ENCODE data around the gene KIAA1549. TPM values are rescaled to one million over a fixed set of nuclear protein-coding genes. Genes with fewer than 3 reads are reported as not detected.

The KIAA1549 gene
- total and polyA plus RNA-seq, 2 of the 8 experiments (the other 6 are each of a cell fraction or from before 2014, with no cell fraction given), result 6.5 to 17.3 TPM

DNA sequence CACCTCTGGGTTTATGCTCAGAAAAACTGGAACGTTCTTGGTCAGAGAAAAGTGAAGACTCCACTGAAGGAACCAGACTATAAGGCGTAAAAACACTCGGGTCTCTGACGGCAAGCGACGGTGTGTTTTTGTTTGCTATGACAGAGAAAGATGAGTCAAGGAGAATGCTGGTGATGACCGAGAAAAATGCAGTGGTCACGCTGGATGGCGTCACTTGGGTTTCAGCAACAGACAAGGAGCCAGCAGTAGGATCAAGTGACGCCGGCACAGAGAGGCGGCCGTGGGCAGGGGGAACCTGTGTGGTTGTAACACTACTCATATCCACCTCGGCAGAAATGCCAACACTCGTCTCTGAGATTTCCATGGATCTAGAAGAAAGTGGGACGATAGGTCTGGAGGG is 63.4 kb downstream of the KIAA1549 start:
- Histone ChIP-seq H2BK20ac (ENCODE audit: low read length) (no peak overlapping the region), H3K4me2 (ENCODE audit: insufficient read depth in 1 of 2, low read depth in 2 of 2, low read length in 2 of 2) (no peak overlapping the region), H2BK120ac (replicated peaks; ENCODE audit: low read depth, low read length) (no peak overlapping the region), H3K36me3 (ENCODE audit: control insufficient read depth in 2 of 4, insufficient read depth in 4 of 4, low read length in 3 of 4) (peaks cover 4 to 22% (median 14%) of the 10 kb centered on the region in 4 experiments; a peak in 6 of 8 replicates), H3K27me3 (replicated peaks in 1 of 4; ENCODE audit: control insufficient read depth in 3 of 4, extremely low read depth in 1 of 4, insufficient read depth in 3 of 4, low read length in 3 of 4) (no peaks in the 10 kb centered on the region), H4K20me1 (replicated peaks in 1 of 2; ENCODE audit: control insufficient read depth in 1 of 2, insufficient read depth in 2 of 2, low read length in 2 of 2) (peaks cover 0 to 3% of the 10 kb centered on the region in 2 experiments), H3K56ac (replicated peaks; ENCODE audit: insufficient read length, low read depth, low read length) (no peak overlapping the region), H2BK15ac (ENCODE audit: low read length) (no peak overlapping the region), H3K79me2 (ENCODE audit: control insufficient read depth in 1 of 2, insufficient read depth in 2 of 2, low read length in 2 of 2) (0 out of 4 replicates have a peak, but pooled peaks cover 0 to 5% of the 10 kb centered on the region in 2 experiments), H3K9ac (replicated peaks in 1 of 4; ENCODE audit: extremely low read depth in 1 of 4, low read depth in 3 of 4, low read length in 3 of 4) (no peak overlapping the region), H3K23me2 (ENCODE audit: low read depth, low read length) (no peaks in the 10 kb centered on the region; the same call in 1 of the 2 replicates), H3K23ac (ENCODE audit: insufficient read length) (no peak overlapping the region), H3K4me3 (ENCODE audit: extremely low read depth in 1 of 4, insufficient read depth in 2 of 4, low read depth in 3 of 4, low read length in 4 of 4) (no peak overlapping the region), H4K91ac (replicated peaks; ENCODE audit: insufficient read length, low read length) (no peak overlapping the region), H3K18ac (ENCODE audit: extremely low read depth, low read length) (no peak overlapping the region), H3K14ac (ENCODE audit: insufficient read length) (no peak overlapping the region), H2BK12ac (ENCODE audit: low read depth, low read length) (no peak overlapping the region), H2BK5ac (ENCODE audit: low read depth, low read length) (no peak overlapping the region), H2AFZ (ENCODE audit: low read length) (no peak overlapping the region), H3K4ac (replicated peaks; ENCODE audit: insufficient read length, low read depth, low read length) (no peak overlapping the region), H4K5ac (ENCODE audit: insufficient read length, low read depth, low read length) (no peak overlapping the region), H4K8ac (ENCODE audit: extremely low read depth, insufficient read depth, low read length) (no peak overlapping the region), H3K4me1 (replicated peaks in 1 of 4; ENCODE audit: control insufficient read depth in 3 of 4, insufficient read depth in 4 of 4, low read length in 3 of 4) (peaks cover 0 to 4% (median 0%) of the 10 kb centered on the region in 4 experiments; a peak in 2 of 7 replicates), H3K79me1 (ENCODE audit: low read depth, low read length) (peaks cover 3% of the 10 kb centered on the region; the same call in 1 of the 2 replicates), H3K9me3 (ENCODE audit: insufficient read depth in 2 of 2, low read depth in 1 of 2, low read length in 1 of 2) (peaks cover 0 to 4% of the 10 kb centered on the region in 2 experiments; a peak in 1 of 4 replicates), H2AK5ac (ENCODE audit: low read depth, low read length) (no peak overlapping the region), H3K27ac (ENCODE audit: low read depth, low read length) (no peak overlapping the region)
- FAIRE-seq, result no peak
- CTCF ChIA-PET (ENCODE audit: partially characterized antibody), result no interaction called here
- 92% methylated on average over 16 of the region's 16 CpGs; no CpG with 5 or more reads in 1 of the 2 experiments for WGBS, 2 experiments (ENCODE audit: extremely low coverage in 1 of 2, insufficient coverage in 1 of 2, insufficient read length in 1 of 2, insufficient replicate concordance in 2 of 2, low coverage in 1 of 2, low lambda C conversion rate in 2 of 2, missing lambda C conversion rate in 1 of 2)
- no peak for DNase-seq (ENCODE audit: low read depth in 1 of 2, low spot score in 2 of 2)
- POLR2A ChIA-PET (ENCODE audit: partially characterized antibody), result no interaction called here
- TF ChIP-seq SP2 (IDR thresholded peaks at IDR 0.05; ENCODE audit: low read length) (no peak), BACH1 (IDR thresholded peaks at IDR 0.05; ENCODE audit: low read length) (no peak), TCF12 (IDR thresholded peaks at IDR 0.05; ENCODE audit: low read depth, low read length) (no peak), TAF7 (optimal IDR thresholded peaks at IDR 0.05; ENCODE audit: borderline replicate concordance, low read depth, low read length) (no peak), SIRT6 (IDR thresholded peaks at IDR 0.05; ENCODE audit: low read length) (no peak), KDM5A (IDR thresholded peaks at IDR 0.05; ENCODE audit: low read length) (no peak), KDM4A (IDR thresholded peaks at IDR 0.05; ENCODE audit: low read depth, low read length, severe bottlenecking) (no peak), ZNF274 (IDR thresholded peaks at IDR 0.05; ENCODE audit: borderline replicate concordance, extremely low read depth, low read length) (no peak), CEBPB (IDR thresholded peaks at IDR 0.05; ENCODE audit: low read depth, low read length) (no peak), CREB1 (IDR thresholded peaks at IDR 0.05) (no peak), EP300 (IDR thresholded peaks at IDR 0.05; ENCODE audit: borderline replicate concordance in 1 of 2, low read depth in 2 of 2, low read length in 2 of 2) (no peak), POLR2AphosphoS5 (IDR thresholded peaks at IDR 0.05; ENCODE audit: low read depth, low read length) (no peak), NRF1 (IDR thresholded peaks at IDR 0.05; ENCODE audit: low read depth, low read length) (no peak)
- TF ChIP-seq, protein P1, sequence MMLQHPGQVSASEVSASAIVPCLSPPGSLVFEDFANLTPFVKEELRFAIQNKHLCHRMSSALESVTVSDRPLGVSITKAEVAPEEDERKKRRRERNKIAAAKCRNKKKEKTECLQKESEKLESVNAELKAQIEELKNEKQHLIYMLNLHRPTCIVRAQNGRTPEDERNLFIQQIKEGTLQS (IDR thresholded peaks at IDR 0.05; ENCODE audit: insufficient read depth, low read depth, low read length), result no peak

Data from H1 (cell line).